ENCODE data around the gene GJD3.

The GJD3 gene

DNA sequence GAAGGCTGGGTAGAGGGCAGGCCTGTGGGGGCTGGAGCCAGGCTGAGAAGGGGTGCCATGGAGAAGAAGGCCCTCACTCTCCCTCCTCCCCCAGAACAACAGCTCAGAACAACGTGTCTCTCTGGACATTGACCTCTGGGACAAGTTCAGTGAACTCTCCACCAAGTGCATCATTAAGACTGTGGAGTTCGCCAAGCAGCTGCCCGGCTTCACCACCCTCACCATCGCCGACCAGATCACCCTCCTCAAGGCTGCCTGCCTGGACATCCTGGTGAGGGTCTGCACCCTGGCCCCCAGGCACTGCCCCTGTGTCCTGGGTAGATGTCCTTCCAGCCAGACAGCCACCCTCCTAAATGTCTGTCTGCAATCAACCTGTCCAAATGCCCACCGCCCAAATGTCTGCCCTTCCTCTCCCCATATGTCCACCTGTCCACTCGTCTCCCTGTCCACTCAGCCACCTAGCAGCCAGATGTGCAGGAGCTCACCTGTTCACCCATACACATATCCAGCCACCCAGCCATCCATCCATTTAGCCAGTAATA is 12.2 kb downstream of the GJD3 start:
- H3K4me3 ChIP-seq (ENCODE audit: low read depth in 1 of 2, low read length in 2 of 2): no peak overlapping the region

GRCh38 chr17:40351359-40352236 is 12.9 kb downstream of the GJD3 start:
- H3K9ac ChIP-seq (ENCODE audit: low read depth in 1 of 2, low read length in 2 of 2): peak overlapping the region in 1 of 2 donors; percentile 38
- H3K27ac ChIP-seq (ENCODE audit: low read depth, low read length): no peak overlapping the region
- peaks cover 55 to 60% of the 10 kb centered on the region in 2 donors for H3K4me1 ChIP-seq (ENCODE audit: control insufficient read depth in 1 of 2, insufficient read depth in 2 of 2, low read length in 2 of 2)

More for the DNA sequence above, 12.2 kb downstream of the GJD3 start:
- Histone ChIP-seq H3K9ac (ENCODE audit: low read depth in 1 of 2, low read length in 2 of 2) (peak overlapping the region in 1 of 2 donors; percentile 38), H3K36me3 (ENCODE audit: control insufficient read depth in 1 of 2, insufficient read depth in 2 of 2, low read length in 2 of 2) (peaks cover 29 to 77% of the 10 kb centered on the region in 2 donors), H3K9me3 (ENCODE audit: control insufficient read depth in 1 of 2, low read length in 2 of 2) (no peaks in the 10 kb centered on the region), H3K27me3 (ENCODE audit: control insufficient read depth in 1 of 2, insufficient read depth in 2 of 2, low read length in 2 of 2) (no peaks in the 10 kb centered on the region), H3K4me1 (ENCODE audit: control insufficient read depth in 1 of 2, insufficient read depth in 2 of 2, low read length in 2 of 2) (peaks cover 48 to 53% of the 10 kb centered on the region in 2 donors), H3K27ac (ENCODE audit: low read depth, low read length) (no peak overlapping the region)

DNA sequence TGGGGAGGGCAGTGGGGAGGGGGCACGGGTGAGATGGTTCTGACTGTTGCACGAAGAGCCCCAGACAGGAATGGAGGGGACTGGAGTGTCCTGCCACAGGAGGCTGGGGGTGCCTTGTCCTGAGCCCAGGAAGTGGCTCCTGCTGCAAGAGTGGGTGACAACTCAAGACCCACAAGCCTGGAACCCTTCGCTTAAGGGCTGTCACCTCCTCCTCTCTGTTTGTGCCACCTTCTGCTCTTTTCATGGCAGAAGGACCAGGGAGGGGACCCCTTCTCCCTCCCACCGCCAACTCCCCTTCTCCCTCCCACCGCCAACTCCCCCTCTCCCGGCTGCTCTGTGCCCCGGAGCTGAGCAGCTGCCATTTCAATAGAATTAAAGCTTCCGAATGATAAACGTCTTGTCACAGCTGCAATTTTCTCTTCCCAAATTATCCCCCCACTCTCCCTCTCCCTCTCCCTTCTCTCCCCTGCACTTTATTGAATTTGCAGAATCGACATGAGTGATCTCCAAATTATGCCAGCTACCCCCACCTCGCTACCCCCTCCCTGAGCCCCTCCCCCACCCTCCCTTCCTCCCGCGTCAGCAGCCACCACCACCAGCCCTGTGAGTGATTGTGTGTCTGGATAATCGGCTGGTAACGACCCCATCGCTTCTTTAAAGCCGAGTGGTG is 13.7 kb downstream of the GJD3 start:
- Histone ChIP-seq H3K4me1 (ENCODE audit: control insufficient read depth in 1 of 2, insufficient read depth in 2 of 2, low read length in 2 of 2) (peaks cover 63 to 68% of the 10 kb centered on the region in 2 donors), H3K36me3 (ENCODE audit: control insufficient read depth in 1 of 2, insufficient read depth in 2 of 2, low read length in 2 of 2) (peaks cover 24 to 72% of the 10 kb centered on the region in 2 donors), H3K4me3 (ENCODE audit: low read depth in 1 of 2, low read length in 2 of 2) (no peak overlapping the region)

More at GRCh38 chr17:40351359-40352236, 12.9 kb downstream of the GJD3 start:
- H3K27me3 ChIP-seq (ENCODE audit: control insufficient read depth in 1 of 2, insufficient read depth in 2 of 2, low read length in 2 of 2): no peaks in the 10 kb centered on the region
- peak overlapping the region in 1 of 2 donors; percentile 11 for H3K4me3 ChIP-seq (ENCODE audit: low read depth in 1 of 2, low read length in 2 of 2)
- no peaks in the 10 kb centered on the region for H3K9me3 ChIP-seq (ENCODE audit: control insufficient read depth in 1 of 2, low read length in 2 of 2)
- peaks cover 29 to 77% of the 10 kb centered on the region in 2 donors for H3K36me3 ChIP-seq (ENCODE audit: control insufficient read depth in 1 of 2, insufficient read depth in 2 of 2, low read length in 2 of 2)

GRCh38 chr17:40349895-40350688 is 14.4 kb downstream of the GJD3 start:
- Histone ChIP-seq H3K4me3 (ENCODE audit: low read depth in 1 of 2, low read length in 2 of 2) (no peak overlapping the region), H3K36me3 (ENCODE audit: control insufficient read depth in 1 of 2, insufficient read depth in 2 of 2, low read length in 2 of 2) (peaks cover 24 to 64% of the 10 kb centered on the region in 2 donors), H3K27ac (ENCODE audit: low read depth, low read length) (no peak overlapping the region), H3K9ac (ENCODE audit: low read depth in 1 of 2, low read length in 2 of 2) (no peak overlapping the region), H3K4me1 (ENCODE audit: control insufficient read depth in 1 of 2, insufficient read depth in 2 of 2, low read length in 2 of 2) (peaks cover 68 to 75% of the 10 kb centered on the region in 2 donors), H3K9me3 (ENCODE audit: control insufficient read depth in 1 of 2, low read length in 2 of 2) (no peaks in the 10 kb centered on the region), H3K27me3 (ENCODE audit: control insufficient read depth in 1 of 2, insufficient read depth in 2 of 2, low read length in 2 of 2) (no peaks in the 10 kb centered on the region)

More for the DNA sequence above, 13.7 kb downstream of the GJD3 start:
- no peak overlapping the region for H3K9ac ChIP-seq (ENCODE audit: low read depth in 1 of 2, low read length in 2 of 2)
- no peaks in the 10 kb centered on the region for H3K9me3 ChIP-seq (ENCODE audit: control insufficient read depth in 1 of 2, low read length in 2 of 2)
- H3K27ac ChIP-seq (ENCODE audit: low read depth, low read length): no peak overlapping the region
- H3K27me3 ChIP-seq (ENCODE audit: control insufficient read depth in 1 of 2, insufficient read depth in 2 of 2, low read length in 2 of 2): no peaks in the 10 kb centered on the region

- Histone ChIP-seq H3K9ac (ENCODE audit: low read depth in 1 of 2, low read length in 2 of 2) (no peak overlapping the region), H3K9me3 (ENCODE audit: control insufficient read depth in 1 of 2, low read length in 2 of 2) (no peaks in the 10 kb centered on the region), H3K36me3 (ENCODE audit: control insufficient read depth in 1 of 2, insufficient read depth in 2 of 2, low read length in 2 of 2) (peaks cover 24 to 58% of the 10 kb centered on the region in 2 donors), H3K27me3 (ENCODE audit: control insufficient read depth in 1 of 2, insufficient read depth in 2 of 2, low read length in 2 of 2) (no peaks in the 10 kb centered on the region), H3K4me1 (ENCODE audit: control insufficient read depth in 1 of 2, insufficient read depth in 2 of 2, low read length in 2 of 2) (peaks cover 73 to 77% of the 10 kb centered on the region in 2 donors), H3K4me3 (ENCODE audit: low read depth in 1 of 2, low read length in 2 of 2) (no peak overlapping the region), H3K27ac (ENCODE audit: low read depth, low read length) (no peak overlapping the region)
Observed at GRCh38 chr17:40349477-40349894, 15.1 kb downstream of the GJD3 start.

DNA sequence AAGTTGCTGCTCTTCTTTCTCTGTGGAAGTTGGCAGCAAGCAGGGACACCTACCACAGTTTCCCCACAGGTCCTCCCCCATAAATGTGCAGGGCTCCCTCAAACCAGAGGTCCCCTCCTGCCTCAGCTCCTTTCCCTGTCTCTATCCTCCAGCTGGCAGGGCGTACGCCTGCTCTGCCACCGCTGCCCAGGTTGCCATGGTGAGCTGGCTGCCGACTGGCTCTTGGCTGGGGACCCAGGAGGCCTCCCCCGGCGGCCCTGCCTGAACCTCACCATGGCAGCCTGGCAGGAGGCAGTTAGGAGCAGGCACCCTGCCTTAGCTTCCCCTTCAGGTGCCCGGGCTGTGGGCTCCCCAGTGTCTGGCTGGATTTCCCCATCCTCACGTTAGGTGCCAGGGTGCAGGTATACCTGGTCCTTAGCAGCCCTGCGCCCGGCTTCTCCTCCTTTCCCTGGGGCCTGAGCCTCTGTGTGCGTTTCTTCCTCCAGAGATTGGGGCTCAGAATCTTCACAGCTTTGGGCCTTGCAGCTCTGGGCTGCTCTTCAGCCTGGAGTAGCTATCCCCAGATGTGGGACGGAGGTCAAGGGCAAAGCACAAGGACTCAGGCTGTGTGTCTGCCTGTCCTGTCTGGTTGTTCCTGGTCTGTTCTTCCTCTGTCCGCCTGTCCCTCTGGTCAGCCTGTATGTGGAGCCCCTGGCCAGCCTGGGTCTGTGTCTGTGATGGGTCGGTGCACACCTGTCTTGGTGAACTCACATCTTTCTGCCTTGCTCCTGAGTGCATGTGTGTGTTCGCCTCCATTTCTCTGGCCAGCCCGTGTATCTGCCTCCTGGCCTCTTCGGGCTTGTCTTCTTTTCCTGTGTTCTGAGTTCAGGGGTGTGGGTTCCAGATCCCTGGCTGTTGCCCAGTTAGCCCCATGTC is 15.7 kb downstream of the GJD3 start:
- H3K9ac ChIP-seq (ENCODE audit: low read depth in 1 of 2, low read length in 2 of 2): peak overlapping the region in 1 of 2 donors; percentile 20
- H3K27ac ChIP-seq (ENCODE audit: low read depth, low read length): no peak overlapping the region
- no peaks in the 10 kb centered on the region for H3K27me3 ChIP-seq (ENCODE audit: control insufficient read depth in 1 of 2, insufficient read depth in 2 of 2, low read length in 2 of 2)
- H3K9me3 ChIP-seq (ENCODE audit: control insufficient read depth in 1 of 2, low read length in 2 of 2): no peaks in the 10 kb centered on the region
- H3K4me1 ChIP-seq (ENCODE audit: control insufficient read depth in 1 of 2, insufficient read depth in 2 of 2, low read length in 2 of 2): peaks cover 77 to 84% of the 10 kb centered on the region in 2 donors
- H3K4me3 ChIP-seq (ENCODE audit: low read depth in 1 of 2, low read length in 2 of 2): peak overlapping the region; percentile 1 to 15
- H3K36me3 ChIP-seq (ENCODE audit: control insufficient read depth in 1 of 2, insufficient read depth in 2 of 2, low read length in 2 of 2): peaks cover 24 to 52% of the 10 kb centered on the region in 2 donors

DNA sequence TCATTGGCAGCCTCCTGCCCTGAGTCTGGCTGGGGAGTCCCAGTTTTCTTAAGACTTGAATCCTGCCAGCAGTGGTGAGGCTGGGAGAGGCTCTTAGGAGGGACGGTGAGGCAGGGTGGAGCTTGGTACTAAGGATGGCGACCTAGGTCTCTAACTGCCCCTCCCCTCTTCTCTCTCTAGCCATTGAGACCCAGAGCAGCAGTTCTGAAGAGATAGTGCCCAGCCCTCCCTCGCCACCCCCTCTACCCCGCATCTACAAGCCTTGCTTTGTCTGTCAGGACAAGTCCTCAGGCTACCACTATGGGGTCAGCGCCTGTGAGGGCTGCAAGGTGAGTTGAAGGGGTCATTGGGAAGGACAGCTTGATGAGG is 16.4 kb downstream of the GJD3 start:
- Histone ChIP-seq H3K4me3 (ENCODE audit: low read depth in 1 of 2, low read length in 2 of 2) (peak overlapping the region; percentile 14 to 15), H3K9ac (ENCODE audit: low read depth in 1 of 2, low read length in 2 of 2) (peak overlapping the region in 1 of 2 donors; percentile 20), H3K9me3 (ENCODE audit: control insufficient read depth in 1 of 2, low read length in 2 of 2) (no peaks in the 10 kb centered on the region), H3K36me3 (ENCODE audit: control insufficient read depth in 1 of 2, insufficient read depth in 2 of 2, low read length in 2 of 2) (peaks cover 23 to 45% of the 10 kb centered on the region in 2 donors), H3K27ac (ENCODE audit: low read depth, low read length) (no peak overlapping the region), H3K4me1 (ENCODE audit: control insufficient read depth in 1 of 2, insufficient read depth in 2 of 2, low read length in 2 of 2) (peaks cover 81 to 91% of the 10 kb centered on the region in 2 donors), H3K27me3 (ENCODE audit: control insufficient read depth in 1 of 2, insufficient read depth in 2 of 2, low read length in 2 of 2) (no peaks in the 10 kb centered on the region)

DNA sequence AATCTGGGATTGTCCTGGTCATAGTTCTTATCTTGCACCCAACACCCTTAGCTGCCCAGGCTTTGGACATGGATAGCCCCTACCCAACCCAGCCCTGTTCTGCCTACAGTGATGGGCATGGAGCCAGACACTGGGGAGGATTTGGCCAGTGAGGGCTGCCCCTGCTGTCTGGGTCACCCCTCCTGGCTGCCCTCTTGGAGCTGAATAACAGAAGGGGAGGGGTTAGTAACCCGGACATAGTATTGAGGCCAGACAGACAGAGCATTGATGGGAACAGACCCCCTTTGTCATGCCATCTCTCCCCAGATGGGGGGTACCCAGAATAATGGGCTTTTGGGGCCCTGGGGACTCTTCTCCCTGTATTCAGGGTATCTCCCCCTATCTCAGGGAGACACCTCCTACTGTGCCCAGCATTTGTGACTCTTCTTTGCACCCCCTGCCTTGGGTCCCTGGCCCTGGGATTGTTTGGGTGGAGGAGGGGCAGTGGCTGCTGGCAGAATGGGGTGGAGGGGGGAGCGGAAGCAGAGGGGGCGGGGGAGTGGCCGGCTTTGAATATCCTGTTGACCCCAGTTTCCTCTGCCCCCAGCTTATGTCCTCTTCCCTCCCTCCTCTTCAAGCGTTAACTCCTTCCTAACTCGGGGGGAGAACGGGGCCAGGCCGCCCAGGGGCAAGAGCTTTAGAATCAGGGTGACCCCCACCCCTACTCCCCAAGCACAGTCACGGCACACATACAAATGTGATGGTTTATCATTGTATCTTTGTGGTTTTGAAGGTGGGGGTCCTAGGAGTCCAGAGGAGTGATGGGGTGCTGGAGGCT is 17.0 kb downstream of the GJD3 start:
- peak overlapping the region; percentile 76 to 97 for H3K9ac ChIP-seq (ENCODE audit: low read depth in 1 of 2, low read length in 2 of 2)

More for the DNA sequence above, 17.0 kb downstream of the GJD3 start:
- peak overlapping the region; percentile 55 to 71 for H3K4me3 ChIP-seq (ENCODE audit: low read depth in 1 of 2, low read length in 2 of 2)
- no peaks in the 10 kb centered on the region for H3K27me3 ChIP-seq (ENCODE audit: control insufficient read depth in 1 of 2, insufficient read depth in 2 of 2, low read length in 2 of 2)
- H3K4me1 ChIP-seq (ENCODE audit: control insufficient read depth in 1 of 2, insufficient read depth in 2 of 2, low read length in 2 of 2): peaks cover 80 to 87% of the 10 kb centered on the region in 2 donors
- no peaks in the 10 kb centered on the region for H3K9me3 ChIP-seq (ENCODE audit: control insufficient read depth in 1 of 2, low read length in 2 of 2)
- no peak overlapping the region for H3K27ac ChIP-seq (ENCODE audit: low read depth, low read length)
- peaks cover 18 to 39% of the 10 kb centered on the region in 2 donors for H3K36me3 ChIP-seq (ENCODE audit: control insufficient read depth in 1 of 2, insufficient read depth in 2 of 2, low read length in 2 of 2)
